Parathyroid adenoma (tissue), 2 donors: ENCODE measurements around the gene EFCAB6.

ENCODE experiments used
- H2AFZ ChIP-seq: fragments of 300-600 bp; sonication (generic); one replicate; pipeline ENCODE4 v1.7.0; 2017; ENCODE audit warnings: antibody characterized with exemption, mild to moderate bottlenecking
- H3K27ac ChIP-seq: fragments of 300-600 bp; sonication (generic); one replicate; pipeline ENCODE4 v1.7.0; 2017
- H3K27me3 ChIP-seq: fragments of 300-600 bp; sonication (generic); one replicate; pipeline ENCODE4 v1.7.0; 2017; ENCODE audit warnings: low read length; ENCODE audit not compliant: control insufficient read depth, insufficient read depth
- H3K36me3 ChIP-seq: fragments of 300-600 bp; sonication (generic); one replicate; pipeline ENCODE4 v1.7.0; 2017; ENCODE audit warnings: low read length; ENCODE audit not compliant: control insufficient read depth, insufficient read depth
- H3K4me1 ChIP-seq: fragments of 300-600 bp; sonication (generic); one replicate; pipeline ENCODE4 v1.7.0; 2017; ENCODE audit warnings: control low read depth
- H3K4me2 ChIP-seq: fragments of 300-600 bp; sonication (generic); one replicate; pipeline ENCODE4 v1.7.0; 2017; ENCODE audit warnings: low read length
- H3K4me3 ChIP-seq: fragments of 300-600 bp; sonication (generic); one replicate; pipeline ENCODE4 v1.7.0; 2017; ENCODE audit warnings: low read depth, low read length
- H3K79me2 ChIP-seq: fragments of 300-600 bp; sonication (generic); one replicate; pipeline ENCODE4 v1.7.0; 2017; ENCODE audit warnings: control low read depth
- H3K9ac ChIP-seq: fragments of 300-600 bp; sonication (generic); one replicate; pipeline ENCODE4 v1.7.0; 2017; ENCODE audit warnings: mild to moderate bottlenecking
- H3K9me3 ChIP-seq: fragments of 300-600 bp; sonication (generic); one replicate; pipeline ENCODE4 v1.7.0; 2017; ENCODE audit warnings: low read length; ENCODE audit not compliant: control insufficient read depth
- CTCF ChIP-seq: fragments of 300-600 bp; sonication (generic); IDR thresholded peaks from one replicate; pipeline ENCODE4 v1.7.0; 2017; ENCODE audit warnings: antibody characterized with exemption, mild to moderate bottlenecking
- donor health status: primary hyperparathyroidism.

The EFCAB6 gene

GRCh38 chr22:43582394-43582793, 229.7 kb downstream of the EFCAB6 start:
- no peaks in the 10 kb centered on the region for H3K4me1 ChIP-seq
- no peaks in the 10 kb centered on the region for H3K9me3 ChIP-seq
- no peak overlapping the region for H3K27ac ChIP-seq
- no peaks in the 10 kb centered on the region for H3K36me3 ChIP-seq
- H3K27me3 ChIP-seq: no peaks in the 10 kb centered on the region
- H3K9ac ChIP-seq: no peak overlapping the region
- no peak overlapping the region for H3K4me3 ChIP-seq
- no peak overlapping the region for H2AFZ ChIP-seq
- no peak overlapping the region for H3K4me2 ChIP-seq
- no peak for TF ChIP-seq CTCF
- no peaks in the 10 kb centered on the region for H3K79me2 ChIP-seq

DNA sequence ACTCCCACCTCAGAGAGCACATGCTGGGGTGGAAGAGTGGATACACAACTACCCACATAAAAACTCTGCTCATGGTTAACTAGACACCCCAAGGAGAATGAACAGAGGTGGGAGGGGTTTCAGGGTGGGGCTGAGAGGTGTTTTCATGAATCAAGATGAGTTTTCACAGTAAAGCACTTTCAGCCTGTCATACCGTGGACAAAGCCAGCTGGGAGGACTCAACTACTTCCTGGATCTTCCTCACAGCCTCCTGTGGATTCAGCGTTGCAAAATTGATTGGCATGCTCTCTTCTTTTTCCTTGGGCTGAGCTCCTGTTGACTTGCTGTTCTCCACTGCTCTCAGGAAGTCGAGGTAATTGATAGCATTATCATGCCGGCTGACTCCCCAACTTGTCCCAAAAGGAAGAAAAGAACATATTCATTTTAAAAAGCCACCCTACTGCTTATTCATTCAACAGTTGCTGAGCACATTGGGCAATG, 231.8 kb downstream of the EFCAB6 start:
- no peaks in the 10 kb centered on the region for H3K36me3 ChIP-seq
- no peak overlapping the region for H3K27ac ChIP-seq
- no peaks in the 10 kb centered on the region for H3K4me1 ChIP-seq
- no peak overlapping the region for H3K4me3 ChIP-seq
- TF ChIP-seq CTCF: no peak
- no peak overlapping the region for H2AFZ ChIP-seq
- no peak overlapping the region for H3K9ac ChIP-seq
- H3K79me2 ChIP-seq: no peaks in the 10 kb centered on the region
- H3K4me2 ChIP-seq: no peak overlapping the region
- no peaks in the 10 kb centered on the region for H3K27me3 ChIP-seq
- no peaks in the 10 kb centered on the region for H3K9me3 ChIP-seq

DNA sequence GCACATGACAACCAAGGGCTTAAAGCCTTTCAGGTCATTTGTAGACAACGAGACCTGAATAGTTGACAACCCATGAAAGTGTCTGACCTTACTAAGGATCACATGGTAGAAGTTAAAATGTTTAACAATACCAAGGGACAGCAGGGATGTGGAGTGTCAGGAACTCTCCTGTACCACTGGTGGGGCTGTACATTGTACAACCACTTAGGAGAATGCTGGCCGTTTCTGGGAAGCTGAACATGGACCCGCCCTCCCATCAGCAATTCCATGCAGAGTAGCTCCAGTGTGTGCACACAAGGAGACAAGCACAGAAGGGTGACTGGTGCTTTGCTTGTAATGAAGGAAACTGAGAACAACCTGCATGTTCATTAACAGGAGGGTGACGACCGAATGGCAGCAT, 237.4 kb downstream of the EFCAB6 start:
- H3K9ac ChIP-seq: no peak overlapping the region
- no peaks in the 10 kb centered on the region for H3K9me3 ChIP-seq
- H3K27ac ChIP-seq: no peak overlapping the region
- H3K36me3 ChIP-seq: no peaks in the 10 kb centered on the region
- no peaks in the 10 kb centered on the region for H3K4me1 ChIP-seq
- H3K79me2 ChIP-seq: no peaks in the 10 kb centered on the region
- peaks cover 2% of the 10 kb centered on the region for H3K27me3 ChIP-seq
- H2AFZ ChIP-seq: no peak overlapping the region
- no peak for TF ChIP-seq CTCF
- H3K4me3 ChIP-seq: no peak overlapping the region
- H3K4me2 ChIP-seq: no peak overlapping the region

DNA sequence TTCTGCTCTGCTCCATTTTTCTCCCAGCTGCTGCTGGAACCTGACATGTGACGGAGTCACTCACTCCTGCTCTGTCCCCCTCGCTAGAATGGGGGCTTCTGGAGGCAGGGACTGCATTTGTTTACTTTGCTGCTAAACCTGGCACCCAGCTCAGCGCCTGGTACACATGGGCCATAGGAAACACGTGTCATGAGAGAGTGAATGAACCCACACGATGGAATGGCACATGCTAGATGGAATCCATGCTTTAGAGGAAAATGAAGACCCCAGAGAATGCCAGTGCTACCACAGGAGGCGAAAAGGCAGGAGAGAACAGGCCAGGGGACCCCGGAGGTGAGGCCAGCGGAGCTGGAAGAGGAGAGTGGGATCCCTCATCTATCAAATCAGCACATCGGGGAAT, 239.4 kb downstream of the EFCAB6 start:
- peaks cover 2% of the 10 kb centered on the region for H3K27me3 ChIP-seq
- no peak overlapping the region for H3K4me2 ChIP-seq
- no peaks in the 10 kb centered on the region for H3K36me3 ChIP-seq
- no peak for TF ChIP-seq CTCF
- H2AFZ ChIP-seq: no peak overlapping the region
- H3K4me1 ChIP-seq: no peaks in the 10 kb centered on the region
- H3K27ac ChIP-seq: no peak overlapping the region
- H3K4me3 ChIP-seq: no peak overlapping the region
- H3K9ac ChIP-seq: no peak overlapping the region
- H3K79me2 ChIP-seq: no peaks in the 10 kb centered on the region
- no peaks in the 10 kb centered on the region for H3K9me3 ChIP-seq

- TF ChIP-seq CTCF: no peak
- Histone ChIP-seq H3K4me2 (no peak overlapping the region), H3K4me1 (no peaks in the 10 kb centered on the region), H3K4me3 (no peak overlapping the region), H3K79me2 (no peaks in the 10 kb centered on the region), H3K36me3 (no peaks in the 10 kb centered on the region), H3K9ac (no peak overlapping the region), H2AFZ (no peak overlapping the region), H3K27ac (no peak overlapping the region), H3K9me3 (no peaks in the 10 kb centered on the region), H3K27me3 (peaks cover 2% of the 10 kb centered on the region)
Measured at GRCh38 chr22:43571181-43571580, 240.9 kb downstream of the EFCAB6 start.
